ENCODE measurements around the gene VTI1B. TPM values are rescaled to one million over a fixed set of nuclear protein-coding genes. Genes with fewer than 3 reads are reported as not detected.

VTI1B gene
- 64.9 and 69.8 TPM in 2 replicates for total RNA-seq (ENCODE audit: low replicate concordance)

GRCh38 chr14:67674480-67675218, at the start of gene VTI1B:
TSS of gene VTI1B (minus strand) at chr14:67674632. CDS start at chr14:67674489, 143 bp downstream.
- Mint-ChIP-seq H3K4me3 (peak within 1 kb of the TSS; percentile 97), H3K9me3 (no peaks in the 10 kb centered on the region), H3K4me1 (peaks cover 17% of the 10 kb centered on the region), H3K27ac (peak within 1 kb of the TSS; percentile 99), H3K36me3 (peaks cover 13% of the 10 kb centered on the region), H3K27me3 (ENCODE audit: insufficient read depth, low read depth) (no peaks in the 10 kb centered on the region)
- peaks cover 51% of the 10 kb centered on the region for H3K79me2 ChIP-seq (ENCODE audit: low read depth)
- peak within 1 kb of the TSS; percentile 88 for H2AFZ ChIP-seq (replicated peaks)
- H3F3A ChIP-seq (ENCODE audit: low read depth), result peaks cover 38% of the 10 kb centered on the region
- peaks cover 4% of the 10 kb centered on the region for H3K36me3 ChIP-seq
- peak; percentile 93 for DNase-seq (ENCODE audit: low spot score)
- no peaks in the 10 kb centered on the region for H3K9me3 ChIP-seq (ENCODE audit: low read depth)
- peak within 1 kb of the TSS; percentile 100 for H3K27ac ChIP-seq
- peaks cover 47% of the 10 kb centered on the region for H4K20me1 ChIP-seq (ENCODE audit: low read depth)
- H3K4me2 ChIP-seq, result peak within 1 kb of the TSS; percentile 90
- peak within 1 kb of the TSS; percentile 76 for H3K4me3 ChIP-seq
- H3K4me1 ChIP-seq, result peaks cover 7% of the 10 kb centered on the region
- peak within 1 kb of the TSS; percentile 99 for H3K9ac ChIP-seq
- H3K27me3 ChIP-seq, result no peaks in the 10 kb centered on the region
- TF ChIP-seq EZH2phosphoT487 (IDR thresholded peaks at IDR 0.05), result no peak
- peak; percentile 29 for TF ChIP-seq CTCF (IDR thresholded peaks at IDR 0.05)

DNA sequence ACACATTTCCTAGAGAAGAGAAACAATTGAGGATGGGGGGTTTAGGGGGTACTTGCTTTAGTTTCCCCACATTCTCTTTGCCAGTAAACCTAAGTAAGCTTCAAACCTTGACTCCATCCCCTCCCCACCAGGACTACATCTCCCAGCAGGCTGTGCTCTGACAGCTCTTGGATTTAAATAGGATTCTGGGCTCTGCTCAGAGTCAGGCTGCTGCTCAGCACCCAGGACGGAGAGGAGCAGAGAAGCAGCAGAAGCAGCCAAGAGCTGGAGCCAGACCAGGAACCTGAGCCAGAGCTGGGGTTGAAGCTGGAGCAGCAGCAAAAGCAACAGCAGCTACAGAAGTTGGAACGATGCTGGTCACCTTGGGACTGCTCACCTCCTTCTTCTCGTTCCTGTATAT, 47.9 kb upstream of the VTI1B start:
- H3K9me3 Mint-ChIP-seq, result no peaks in the 10 kb centered on the region
- H3K4me2 ChIP-seq, result peak overlapping the region; percentile 57
- no peaks in the 10 kb centered on the region for H3K27me3 Mint-ChIP-seq (ENCODE audit: insufficient read depth, low read depth)
- H3F3A ChIP-seq (ENCODE audit: low read depth), result no peaks in the 10 kb centered on the region
- H3K27me3 ChIP-seq, result peaks cover 10% of the 10 kb centered on the region
- H3K36me3 ChIP-seq, result no peaks in the 10 kb centered on the region
- no peaks in the 10 kb centered on the region for H3K79me2 ChIP-seq (ENCODE audit: low read depth)
- H3K4me3 Mint-ChIP-seq, result no peak overlapping the region
- H3K27ac Mint-ChIP-seq, result no peak overlapping the region
- no peaks in the 10 kb centered on the region for H3K9me3 ChIP-seq (ENCODE audit: low read depth)
- H3K4me1 ChIP-seq, result no peaks in the 10 kb centered on the region
- H3K27ac ChIP-seq, result no peak overlapping the region
- no peaks in the 10 kb centered on the region for H3K4me1 Mint-ChIP-seq
- peak overlapping the region; percentile 75 for H2AFZ ChIP-seq (replicated peaks)
- H3K9ac ChIP-seq, result no peak overlapping the region
- no peaks in the 10 kb centered on the region for H3K36me3 Mint-ChIP-seq
- TF ChIP-seq EZH2phosphoT487 (IDR thresholded peaks at IDR 0.05) (no peak), CTCF (IDR thresholded peaks at IDR 0.05) (no peak)
- no peaks in the 10 kb centered on the region for H4K20me1 ChIP-seq (ENCODE audit: low read depth)
- H3K4me3 ChIP-seq, result peak overlapping the region; percentile 11
- DNase-seq (ENCODE audit: low spot score), result peak; percentile 61

DNA sequence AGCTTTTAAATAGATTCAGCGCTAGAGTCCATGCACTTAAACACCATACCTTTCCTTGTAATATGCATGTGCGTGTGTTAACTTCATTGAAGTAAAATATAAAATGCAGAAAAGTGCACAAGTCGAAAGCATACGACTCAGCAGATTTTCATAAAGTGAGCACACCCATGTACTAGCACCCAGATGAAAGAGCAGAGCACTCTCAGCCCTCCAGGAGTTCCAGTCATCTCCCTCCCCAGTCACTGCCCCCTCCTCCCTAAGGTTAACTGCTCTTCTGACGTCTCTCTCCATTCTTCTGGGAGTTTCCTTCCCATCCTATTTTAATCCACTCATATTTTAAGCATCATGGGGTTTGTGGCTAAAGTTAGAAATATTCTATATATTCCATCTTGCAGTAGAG, 47.4 kb upstream of the VTI1B start:
- Histone ChIP-seq H3F3A (ENCODE audit: low read depth) (no peaks in the 10 kb centered on the region), H3K79me2 (ENCODE audit: low read depth) (no peaks in the 10 kb centered on the region), H2AFZ (replicated peaks) (peak overlapping the region; percentile 14), H3K9ac (no peak overlapping the region), H3K4me3 (no peak overlapping the region), H3K36me3 (no peaks in the 10 kb centered on the region), H3K27ac (no peak overlapping the region), H4K20me1 (ENCODE audit: low read depth) (no peaks in the 10 kb centered on the region), H3K4me1 (no peaks in the 10 kb centered on the region), H3K27me3 (peaks cover 10% of the 10 kb centered on the region), H3K4me2 (peak overlapping the region; percentile 57), H3K9me3 (ENCODE audit: low read depth) (no peaks in the 10 kb centered on the region)
- Mint-ChIP-seq H3K4me3 (no peak overlapping the region), H3K27me3 (ENCODE audit: insufficient read depth, low read depth) (no peaks in the 10 kb centered on the region), H3K27ac (no peak overlapping the region), H3K36me3 (no peaks in the 10 kb centered on the region), H3K4me1 (no peaks in the 10 kb centered on the region), H3K9me3 (no peaks in the 10 kb centered on the region)
- TF ChIP-seq EZH2 (IDR thresholded peaks at IDR 0.05) (no peak), CTCF (IDR thresholded peaks at IDR 0.05) (no peak), EZH2phosphoT487 (IDR thresholded peaks at IDR 0.05) (no peak)
- DNase-seq (ENCODE audit: low spot score), result no peak

Data from neural progenitor cell (in vitro differentiated cells).